GM13977 (cell line): ENCODE data around the gene TRIO.

ENCODE experiments used
- DNase-seq: peaks from one replicate; pipeline ENCODE4 v3.0.0; 2012; ENCODE audit warnings: low spot score
- in situ Hi-C: fragments of 300-500 bp; cut with MboI; formaldehyde crosslinking; loops from one replicate; pipeline ENCODE4 v1.12.0; 2022; ENCODE audit warnings: low sequenced_read_pairs, low pct_unique_long_range_greater_than_20kb, mixed read lengths, inconsistent platforms; ENCODE audit not compliant: unreplicated experiment
- TF ChIP-seq, protein P1 (sequence below): IDR thresholded peaks from 2 replicates; pipeline ENCODE4 v1.5.1; 2012; ENCODE audit warnings: mild to moderate bottlenecking, control low read depth; ENCODE audit not compliant: insufficient read depth; ENCODE audit errors: extremely low read depth, missing control alignments

TRIO gene

DNA sequence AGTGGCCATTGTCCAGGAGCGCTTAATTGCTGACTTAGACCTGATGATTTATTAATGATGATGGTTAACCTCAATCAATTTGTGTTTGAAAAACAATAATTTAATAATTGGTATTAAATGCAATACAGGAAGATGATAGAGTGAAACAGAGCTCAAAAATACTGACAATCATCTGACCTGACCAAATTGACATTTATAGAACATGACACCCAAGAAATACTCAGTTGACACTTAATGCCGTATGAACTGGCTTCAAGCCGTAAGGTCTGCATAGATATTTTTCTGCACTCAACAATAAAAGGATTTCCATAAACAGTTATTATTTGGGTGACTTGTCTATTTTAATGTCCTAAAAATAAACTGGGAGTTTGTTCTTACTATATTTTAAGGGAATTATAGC, 159.2 kb downstream of the TRIO start:
- in situ Hi-C loops: no loop called here
- no peak for DNase-seq
- TF ChIP-seq, protein P1, sequence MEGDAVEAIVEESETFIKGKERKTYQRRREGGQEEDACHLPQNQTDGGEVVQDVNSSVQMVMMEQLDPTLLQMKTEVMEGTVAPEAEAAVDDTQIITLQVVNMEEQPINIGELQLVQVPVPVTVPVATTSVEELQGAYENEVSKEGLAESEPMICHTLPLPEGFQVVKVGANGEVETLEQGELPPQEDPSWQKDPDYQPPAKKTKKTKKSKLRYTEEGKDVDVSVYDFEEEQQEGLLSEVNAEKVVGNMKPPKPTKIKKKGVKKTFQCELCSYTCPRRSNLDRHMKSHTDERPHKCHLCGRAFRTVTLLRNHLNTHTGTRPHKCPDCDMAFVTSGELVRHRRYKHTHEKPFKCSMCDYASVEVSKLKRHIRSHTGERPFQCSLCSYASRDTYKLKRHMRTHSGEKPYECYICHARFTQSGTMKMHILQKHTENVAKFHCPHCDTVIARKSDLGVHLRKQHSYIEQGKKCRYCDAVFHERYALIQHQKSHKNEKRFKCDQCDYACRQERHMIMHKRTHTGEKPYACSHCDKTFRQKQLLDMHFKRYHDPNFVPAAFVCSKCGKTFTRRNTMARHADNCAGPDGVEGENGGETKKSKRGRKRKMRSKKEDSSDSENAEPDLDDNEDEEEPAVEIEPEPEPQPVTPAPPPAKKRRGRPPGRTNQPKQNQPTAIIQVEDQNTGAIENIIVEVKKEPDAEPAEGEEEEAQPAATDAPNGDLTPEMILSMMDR: no peak

DNA sequence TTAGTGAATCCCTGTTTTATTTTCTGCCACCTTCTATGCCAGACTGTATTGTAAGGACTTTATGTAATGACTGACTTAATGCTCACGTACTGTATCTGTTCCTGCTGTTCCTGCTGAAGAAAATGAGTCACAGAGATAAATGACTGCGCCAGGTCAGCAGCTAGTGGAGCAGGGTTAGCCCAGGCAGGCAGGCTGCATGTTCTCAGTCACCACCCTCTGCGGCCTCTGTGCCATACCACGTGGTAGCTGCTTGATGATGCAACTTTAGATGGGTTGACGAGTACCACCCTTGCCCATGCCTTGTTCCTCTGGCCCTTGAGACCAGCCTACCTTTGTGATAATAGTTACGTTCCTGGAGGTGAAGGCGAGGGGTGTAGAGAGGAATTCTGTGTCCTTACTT, 161.9 kb downstream of the TRIO start:
- TF ChIP-seq, protein P1: no peak
- no peak for DNase-seq
- in situ Hi-C loops: no loop called here

DNA sequence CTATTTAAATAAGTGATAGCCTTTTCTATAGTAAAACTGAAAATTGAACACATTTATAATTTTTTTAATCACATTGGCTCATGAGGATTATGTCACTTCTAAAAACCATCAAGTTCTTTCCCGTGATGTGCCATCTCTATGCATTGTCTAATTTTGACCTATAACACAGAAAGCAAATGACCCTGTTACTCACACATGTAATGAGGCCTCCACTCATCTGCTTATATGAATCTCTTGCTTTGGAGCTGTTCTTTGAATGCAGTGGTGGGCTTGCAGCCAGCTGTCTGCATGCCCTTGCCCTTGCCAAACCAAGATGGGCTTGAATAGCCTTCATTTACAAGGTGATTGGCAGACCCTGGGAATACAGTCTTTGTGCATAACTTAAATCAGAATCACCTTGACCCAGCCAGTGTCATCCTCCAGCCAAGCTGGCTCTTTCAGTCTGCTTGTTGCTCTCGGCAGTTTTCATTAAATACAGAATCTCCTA, 163.2 kb downstream of the TRIO start:
- TF ChIP-seq, protein P1: no peak
- no peak for DNase-seq
- in situ Hi-C loops: no loop called here

DNA sequence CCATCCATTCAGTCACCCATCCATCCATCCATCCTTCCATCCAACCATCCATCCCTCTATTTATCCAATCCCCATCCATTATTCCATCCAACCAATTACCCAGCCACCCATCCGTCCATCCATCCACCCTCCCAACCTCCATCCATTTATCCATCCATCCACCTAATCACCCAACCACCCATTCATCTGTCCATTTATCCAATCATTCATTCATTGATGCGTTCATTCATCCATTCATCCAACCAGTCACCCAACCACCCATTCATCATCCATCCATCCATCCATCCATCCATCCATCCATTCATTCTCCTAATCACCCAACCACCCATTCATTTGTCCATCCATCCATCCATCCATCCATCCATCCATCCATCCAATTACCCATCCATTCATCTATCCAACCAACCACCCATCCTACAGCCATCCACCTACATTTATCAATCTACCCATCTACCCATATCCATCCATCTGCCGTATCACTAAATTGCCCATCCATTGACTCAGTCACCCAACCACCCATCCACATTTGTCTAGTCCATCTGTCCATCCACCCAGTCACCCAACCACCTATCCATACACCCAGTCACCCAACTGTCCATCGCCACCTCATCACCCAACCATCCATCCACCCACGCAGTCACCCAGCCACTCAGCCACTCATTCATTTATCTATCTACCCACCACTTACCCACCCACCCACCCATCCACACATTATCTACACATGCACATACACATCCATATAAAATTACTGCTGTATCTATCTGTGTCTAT, 165.4 kb downstream of the TRIO start:
- in situ Hi-C loops: no loop called here
- DNase-seq: no peak
- TF ChIP-seq, protein P1: no peak

DNA sequence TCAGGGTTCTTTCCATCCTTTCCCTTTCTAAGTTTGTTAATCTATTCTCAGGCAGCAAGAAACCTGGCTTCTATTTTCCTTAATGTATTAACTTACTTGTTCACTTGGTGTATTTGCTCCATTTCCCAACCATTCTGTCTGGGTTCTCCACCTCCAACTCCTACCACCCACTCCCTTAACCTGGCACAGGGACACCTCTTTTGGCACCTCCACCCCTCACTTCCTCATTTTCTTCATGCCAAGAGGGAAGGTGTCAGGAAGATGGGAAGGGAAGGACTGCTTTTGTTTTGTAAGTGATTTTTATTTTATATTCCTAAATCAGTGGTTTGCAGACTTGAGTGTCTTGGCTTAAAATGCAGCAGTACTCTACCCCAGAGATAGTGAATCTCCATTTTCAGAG, 166.1 kb downstream of the TRIO start:
- DNase-seq: no peak
- TF ChIP-seq, protein P1: no peak
- in situ Hi-C loops: no loop called here

DNA sequence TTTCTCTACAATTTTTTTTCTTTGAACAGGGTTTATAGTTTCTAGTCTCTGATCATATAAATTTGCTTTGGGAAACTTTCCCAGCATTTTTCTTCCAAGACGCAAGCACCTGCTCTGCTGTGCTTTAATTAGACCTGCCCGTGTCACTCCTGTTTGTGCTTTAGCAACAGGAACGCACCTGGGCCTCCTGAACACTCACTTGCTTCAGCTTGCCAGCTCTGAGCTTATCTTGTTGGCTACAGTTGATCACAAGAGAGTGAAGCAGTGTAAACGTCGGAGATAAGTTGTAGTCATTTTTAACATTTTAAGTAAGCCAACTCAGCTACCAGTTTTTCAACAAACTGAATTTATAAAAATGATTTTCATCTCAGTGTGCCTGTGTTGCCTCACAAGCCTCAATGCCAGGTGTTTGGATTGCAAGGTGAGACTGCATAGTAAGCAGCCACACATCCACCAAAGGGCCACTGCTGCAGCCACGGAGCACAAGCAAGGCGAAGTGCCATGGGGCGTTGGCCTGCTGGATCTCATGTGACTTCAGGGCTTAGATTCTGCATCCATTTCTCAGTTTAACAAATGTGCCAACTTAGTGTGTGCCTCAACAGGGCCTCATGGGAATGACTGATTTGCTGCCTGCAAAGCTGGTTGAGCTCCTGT, 166.9 kb downstream of the TRIO start:
- in situ Hi-C loops: no loop called here
- TF ChIP-seq, protein P1: no peak
- no peak for DNase-seq
